HepG2 (cell line): ENCODE results near the gene PLK3. TPM values are rescaled to one million over a fixed set of nuclear protein-coding genes. Genes with fewer than 3 reads are reported as not detected.

ENCODE experiments used
- ATAC-seq: fragments of 200-7000 bp; cut with Tn5 transposase; 3 replicates; pipeline ENCODE4 v1.9.1; 2020; ENCODE audit warnings: mild to moderate bottlenecking, moderate library complexity
- BruUV-seq: library from RNA; stranded (reverse); fragments of 400-500 nt; replicated peaks from 2 replicates; lab custom pipeline; 2021; lab: Mats Ljungman, UMichigan
- CTCF ChIA-PET: fragments of 300-600 bp; formaldehyde crosslinking; extraction: SDS; loops from one replicate; lab custom pipeline; 2021; ENCODE audit warnings: low total read pairs, inconsistent platforms, low intra/inter-chr PET ratio; lab: Yijun Ruan, JAX
- POLR2A ChIA-PET: fragments of 350-600 bp; sonication (Branson Sonifier 250); formaldehyde crosslinking; loops from one replicate; lab custom pipeline; 2020; ENCODE audit warnings: antibody characterized with exemption, inconsistent platforms; lab: Yijun Ruan, JAX
- DNase-seq: peaks from one replicate; pipeline ENCODE4 v3.0.0-alpha.2; 2015; ENCODE audit warnings: low spot score
- FAIRE-seq: peaks from 3 replicates; lab custom pipeline; 2011; peaks lifted over from hg19 to GRCh38; lab: Jason Lieb, UNC
- H2AFZ ChIP-seq: one replicate; pipeline ENCODE4 v1.6.1; 2011; ENCODE audit warnings: low read length, inconsistent platforms
- H3K27ac ChIP-seq: fragments of 300-600 bp; 3 replicates; pipeline ENCODE4 v1.8.0; 2011; ENCODE audit warnings: mixed run types, mild to moderate bottlenecking, mixed read lengths, low read length, inconsistent platforms; ENCODE audit not compliant: insufficient read depth; ENCODE audit errors: extremely low read length
- H3K27me3 ChIP-seq, 2 experiments: fragments of 200-600 bp in 1 of 2; 2 replicates in 1 of 2; 3 replicates in 1 of 2; pipeline versions ENCODE4 v1.6.0 to v1.8.0; 2011; ENCODE audit warnings: low read length in 2 of 2, mild to moderate bottlenecking in 2 of 2, moderate library complexity in 2 of 2, inconsistent platforms in 1 of 2; ENCODE audit not compliant: insufficient read depth in 2 of 2, control insufficient read depth in 1 of 2
- H3K36me3 ChIP-seq, 2 experiments: fragments of 200-600 bp in 1 of 2; replicated peaks in 1 of 2; 2 replicates in 1 of 2; 3 replicates in 1 of 2; pipeline versions ENCODE4 v1.5.1 to v1.8.0; 2011; ENCODE audit warnings: low read length in 2 of 2, inconsistent platforms in 1 of 2; ENCODE audit not compliant: insufficient read depth in 2 of 2, control insufficient read depth in 1 of 2
- H3K4me1 ChIP-seq: 2 replicates; pipeline ENCODE4 v1.5.1; 2012; ENCODE audit warnings: low read length, inconsistent platforms; ENCODE audit not compliant: insufficient read depth
- H3K4me2 ChIP-seq: 2 replicates; pipeline ENCODE4 v1.6.0; 2011; ENCODE audit warnings: low read depth, low read length, inconsistent platforms
- H3K4me3 ChIP-seq, 3 experiments: fragments of 200-600 bp in 1 of 3; sonication (generic), shearing (Covaris generic) in 1 of 3; replicated peaks in 1 of 3; 2 replicates each; pipeline ENCODE4 v1.5.1; 2011 to 2016; ENCODE audit warnings: low read length in 3 of 3, inconsistent platforms in 2 of 3, low read depth in 2 of 3, mild to moderate bottlenecking in 2 of 3, control low read depth in 1 of 3, mixed read lengths in 1 of 3; ENCODE audit not compliant: insufficient read depth in 1 of 3
- H3K79me2 ChIP-seq: one replicate; pipeline ENCODE4 v1.6.1; 2011; ENCODE audit warnings: low read length, inconsistent platforms; ENCODE audit not compliant: insufficient read depth
- H3K9ac ChIP-seq: 2 replicates; pipeline ENCODE4 v1.6.0; 2011; ENCODE audit warnings: mild to moderate bottlenecking, low read depth, low read length, inconsistent platforms; ENCODE audit not compliant: insufficient read depth
- H3K9me3 ChIP-seq: 2 replicates; pipeline ENCODE4 v1.5.1; 2012; ENCODE audit warnings: mild to moderate bottlenecking, low read length
- H4K20me1 ChIP-seq: 2 replicates; pipeline ENCODE4 v1.6.0; 2011; ENCODE audit warnings: inconsistent platforms, mild to moderate bottlenecking, low read length, moderate library complexity; ENCODE audit not compliant: insufficient read depth
- POLR2G ChIP-seq: fragments of 200-400 bp; formaldehyde crosslinking; IDR thresholded peaks from 2 replicates; pipeline ENCODE4 v1.6.1; 2018; ENCODE audit warnings: mild to moderate bottlenecking, low read depth, low read length, moderate library complexity
- SSRP1 ChIP-seq: IDR thresholded peaks from 2 replicates; pipeline ENCODE4 v1.6.1; 2016; ENCODE audit warnings: control low read depth
- ZFX ChIP-seq: sonication (generic); formaldehyde crosslinking; IDR thresholded peaks from 2 replicates; pipeline ENCODE4 v1.4.0; 2020; ENCODE audit warnings: mild to moderate bottlenecking, low read depth, missing genetic modification reagents, moderate library complexity
- ZNF101 ChIP-seq: sonication (generic); formaldehyde crosslinking; IDR thresholded peaks from 2 replicates; pipeline ENCODE4 v1.4.0; 2020; ENCODE audit warnings: mild to moderate bottlenecking, low read depth, missing genetic modification reagents, borderline replicate concordance
- ZNF354B ChIP-seq: sonication (generic); formaldehyde crosslinking; IDR thresholded peaks from 2 replicates; pipeline ENCODE4 v1.8.0; 2022; ENCODE audit warnings: mild to moderate bottlenecking, missing genetic modification reagents
- whole genome bisulfite sequencing: methylation state at CpG from one replicate; pipeline ENCODE4 v1.1.6; 2017; ENCODE audit warnings: low lambda C conversion rate; 5-methylcytosine and 5-hydroxymethylcytosine counted together
- in situ Hi-C: cut with HindIII; loops from 2 replicates; pipeline ENCODE4 v1.10.0; 2017; ENCODE audit warnings: low pct_unique_long_range_greater_than_20kb; ENCODE audit not compliant: extremely low pct_ligation_motif_present
- intact Hi-C: fragments of 100-400 bp; cut with micrococcal nuclease; formaldehyde crosslinking; loops from one replicate; pipeline ENCODE4 v1.10.0; 2022; ENCODE audit not compliant: unreplicated experiment
- polyA plus RNA-seq, 8 experiments: library from polyadenylated mRNA; depleted of rRNA in 3 of 8; stranded (reverse) in 7 of 8; unstranded in 1 of 8; fragments of >200 nt; fragmentation: Illumina TruSeq in 4 of 8; extraction: Trizol in 4 of 8; gene quantifications; 2 replicates each; pipeline versions ENCODE4 v1.2.1 to v1.2.3, GENCODE V29; 2011 to 2016; ENCODE audit warnings: low read depth in 4 of 8, missing spikeins in 1 of 8, mixed read lengths in 1 of 8; ENCODE audit not compliant: insufficient read depth in 1 of 8
- total RNA-seq, 5 experiments: library from RNA; depleted of rRNA; stranded (reverse); fragments of >200 nt; fragmentation: Illumina TruSeq; extraction: Trizol; gene quantifications; 2 replicates each; pipeline ENCODE4 v1.2.3, GENCODE V29; 2016; ENCODE audit warnings: low read depth in 1 of 5

PLK3 gene
- total and polyA plus RNA-seq, 2 of the 13 experiments (the other 11 are each of a cell fraction or from before 2014, with no cell fraction given), result 9.8 to 16.9 TPM

GRCh38 chr1:44777969-44778635 lies 22.1 kb upstream of the PLK3 start:
- no peaks in the 10 kb centered on the region for H3K9me3 ChIP-seq
- H3K36me3 ChIP-seq, result peaks cover 12 to 24% of the 10 kb centered on the region in 2 experiments
- DNase-seq (no peak), ATAC-seq (no peak), FAIRE-seq (no peak)
- peaks cover 35% of the 10 kb centered on the region for H3K79me2 ChIP-seq
- peaks cover 35% of the 10 kb centered on the region for H3K4me1 ChIP-seq
- in situ Hi-C loops (no loop called here), intact Hi-C loops (no loop called here)
- H4K20me1 ChIP-seq, result peaks cover 36% of the 10 kb centered on the region
- CTCF ChIA-PET, result no interaction called here
- BruUV-seq, result no TSS peak
- WGBS, result 80% methylated on average over 8 of the region's 13 CpGs
- peak overlapping the region; percentile 95 for H3K4me2 ChIP-seq
- H3K27me3 ChIP-seq, result no peaks in the 10 kb centered on the region; a peak in 1 of 5 replicates
- peak overlapping the region; percentile 81 for H3K27ac ChIP-seq
- peak overlapping the region; percentile 91; the same call in 1 of the 2 replicates for H3K9ac ChIP-seq
- POLR2A ChIA-PET, result interaction anchor here (0.9 to 4.0 kb wide), 6 partner anchors 11 to 48 kb away, joined by 3 to 21 read pairs (median 6); partner anchors contain the start of genes BTBD19, DYNLT4, PLK3 and RNU5D-1
- no peak overlapping the region for H2AFZ ChIP-seq
- TF ChIP-seq ZNF354B (CRISPR knock-in tag) (0 out of 2 replicates have a peak, but pooled peaks have one; percentile 37), ZFX (CRISPR knock-in tag) (0 out of 2 replicates have a peak, but pooled peaks have one; percentile 4), POLR2G (0 out of 2 replicates have a peak, but pooled peaks have one; percentile 19), ZNF101 (CRISPR knock-in tag) (no peak), SSRP1 (CRISPR knock-in tag) (0 out of 2 replicates have a peak, but pooled peaks have one; percentile 48)
- H3K4me3 ChIP-seq, result peak overlapping the region in 1 of 3 experiments; percentile 97; a peak in 1 of 6 replicates
